HCT116 (cell line): Measurements from ENCODE around the gene GARIN1A. TPM values are rescaled to one million over a fixed set of nuclear protein-coding genes. Genes with fewer than 3 reads are reported as not detected.
"Not testable (repeated sequence)": the region's sequence is repeated elsewhere in the genome, so short reads cannot be mapped to it uniquely, and the experiment has no call there.

Source experiments
- ATAC-seq: fragments of 200-7000 bp; cut with Tn5 transposase; 2 replicates; pipeline ENCODE4 v1.9.1; 2020; ENCODE audit warnings: mild to moderate bottlenecking, moderate library complexity
- BruUV-seq: library from RNA; stranded (reverse); fragments of 400-500 nt; replicated peaks from 2 replicates; lab custom pipeline; 2021; lab: Mats Ljungman, UMichigan
- CTCF ChIA-PET: fragments of 300-600 bp; sonication (Branson Sonifier 250); formaldehyde crosslinking; loops from one replicate; lab custom pipeline; 2021; ENCODE audit warnings: antibody characterized with exemption; lab: Charles Lee
- POLR2A ChIA-PET: fragments of 300-600, 350-600 bp; sonication (Branson Sonifier 250); formaldehyde crosslinking; loops from one replicate; lab custom pipeline; 2021; ENCODE audit warnings: antibody characterized with exemption; lab: Charles Lee
- RAD21 ChIA-PET, 2 experiments: fragments of 300-600 bp; sonication (Branson Sonifier 250); formaldehyde crosslinking; loops; one replicate each; lab custom pipeline; 2023; ENCODE audit warnings: low total read pairs in 2 of 2; ENCODE audit not compliant: uncharacterized antibody in 2 of 2, unreplicated experiment in 2 of 2, low non-redundant PET in 1 of 2; lab: Charles Lee
- DNase-seq: peaks from one replicate; pipeline ENCODE4 v3.0.0-alpha.2; 2010; ENCODE audit warnings: low read depth, low spot score
- H2AFZ ChIP-seq: fragments of 200-600 bp; shearing (Covaris generic), sonication (generic); 2 replicates; pipeline ENCODE4 v1.6.1; 2017; ENCODE audit warnings: low read depth, mixed run types, mixed read lengths, antibody characterized with exemption, low read length; ENCODE audit not compliant: poor library complexity, severe bottlenecking
- H3K27ac ChIP-seq: 2 replicates; pipeline ENCODE4 v1.5.1; 2012; ENCODE audit warnings: low read depth, low read length
- H3K27me3 ChIP-seq: fragments of 200-600 bp; sonication (generic); 2 replicates; pipeline ENCODE4 v1.6.1; 2016; ENCODE audit warnings: mixed run types, low read length, mixed read lengths; ENCODE audit not compliant: insufficient read depth
- H3K36me3 ChIP-seq, 2 experiments: fragments of 200-500 bp in 1 of 2; fragments of 200-600 bp in 1 of 2; sonication (Bioruptor generic) in 1 of 2; sonication (generic) in 1 of 2; 2 replicates each; pipeline versions ENCODE4 v1.5.1 to v1.6.1; 2014 to 2016; ENCODE audit warnings: low read length in 2 of 2, inconsistent platforms in 1 of 2, mixed read lengths in 1 of 2, mixed run types in 1 of 2; ENCODE audit not compliant: insufficient read depth in 2 of 2, control insufficient read depth in 1 of 2
- H3K4me1 ChIP-seq, 2 experiments: fragments of 200-600 bp in 1 of 2; sonication (generic) in 1 of 2; 2 replicates each; pipeline versions ENCODE4 v1.5.1 to v1.6.1; 2012 to 2017; ENCODE audit warnings: low read length in 2 of 2, inconsistent platforms in 1 of 2, mild to moderate bottlenecking in 1 of 2, mixed read lengths in 1 of 2, mixed run types in 1 of 2, moderate library complexity in 1 of 2; ENCODE audit not compliant: insufficient read depth in 2 of 2, control insufficient read depth in 1 of 2
- H3K4me2 ChIP-seq: fragments of 200-600 bp; sonication (generic); 2 replicates; pipeline ENCODE4 v1.6.1; 2017; ENCODE audit warnings: mixed run types, low read length, mixed read lengths
- H3K4me3 ChIP-seq, 2 experiments: fragments of 200-600 bp in 1 of 2; sonication (generic) in 1 of 2; replicated peaks in 1 of 2; 2 replicates each; pipeline ENCODE4 v1.5.1; 2011 to 2016; ENCODE audit warnings: low read length in 2 of 2, control low read depth in 1 of 2, low read depth in 1 of 2, mild to moderate bottlenecking in 1 of 2, mixed read lengths in 1 of 2, mixed run types in 1 of 2
- H3K79me2 ChIP-seq: fragments of 200-600 bp; sonication (generic); 2 replicates; pipeline ENCODE4 v1.6.1; 2017; ENCODE audit warnings: mild to moderate bottlenecking, mixed run types, low read length, moderate library complexity, mixed read lengths; ENCODE audit not compliant: insufficient read depth
- H3K9ac ChIP-seq: fragments of 200-600 bp; sonication (generic); 2 replicates; pipeline ENCODE4 v1.6.1; 2016; ENCODE audit warnings: low read length, mixed read lengths
- H3K9me2 ChIP-seq: fragments of 200-600 bp; sonication (generic), shearing (Covaris generic); 2 replicates; pipeline ENCODE4 v1.6.1; 2017; ENCODE audit warnings: mixed run types, mild to moderate bottlenecking, moderate library complexity; ENCODE audit not compliant: insufficient read depth
- H3K9me3 ChIP-seq, 2 experiments: fragments of 200-500 bp in 1 of 2; fragments of 200-600 bp in 1 of 2; sonication (Bioruptor generic) in 1 of 2; sonication (generic) in 1 of 2; 2 replicates each; pipeline ENCODE4 v1.6.1; 2014 to 2017; ENCODE audit warnings: low read length in 2 of 2, mixed read lengths in 2 of 2, inconsistent platforms in 1 of 2, low read depth in 1 of 2, mild to moderate bottlenecking in 1 of 2, mixed run types in 1 of 2, moderate library complexity in 1 of 2; ENCODE audit not compliant: control insufficient read depth in 1 of 2, insufficient read depth in 1 of 2
- H4K20me1 ChIP-seq: fragments of 200-600 bp; sonication (generic), shearing (Covaris generic); 2 replicates; pipeline ENCODE4 v1.6.1; 2017; ENCODE audit warnings: mixed run types, mild to moderate bottlenecking, moderate library complexity; ENCODE audit not compliant: insufficient read depth
- intact Hi-C: fragments of 100-400 bp; cut with micrococcal nuclease; formaldehyde crosslinking; loops from 2 replicates; pipeline ENCODE4 v1.10.0; 2022
- total RNA-seq: library from RNA; stranded (reverse); gene quantifications from one replicate; pipeline ENCODE4 v1.2.1, GENCODE V29; 2021; ENCODE audit not compliant: unreplicated experiment
- TF ChIP-seq, protein P1 (sequence below): IDR thresholded peaks from 2 replicates; pipeline ENCODE4 v1.6.1; 2012; ENCODE audit warnings: low read depth

The GARIN1A gene
- total RNA-seq, 1 experiment from 2014 or later, result 0.49 TPM

- H3K27ac ChIP-seq, H3K4me3 ChIP-seq, H3K79me2 ChIP-seq, H3K4me2 ChIP-seq, POLR2A ChIA-PET, H3K9ac ChIP-seq, H3K9me3 ChIP-seq, H3K9me2 ChIP-seq, intact Hi-C loops, ATAC-seq, BruUV-seq, H3K36me3 ChIP-seq, DNase-seq, RAD21 ChIA-PET, CTCF ChIA-PET, H3K27me3 ChIP-seq, H4K20me1 ChIP-seq, H3K4me1 ChIP-seq, H2AFZ ChIP-seq: not testable (repeated sequence)
- TF ChIP-seq, protein P1, sequence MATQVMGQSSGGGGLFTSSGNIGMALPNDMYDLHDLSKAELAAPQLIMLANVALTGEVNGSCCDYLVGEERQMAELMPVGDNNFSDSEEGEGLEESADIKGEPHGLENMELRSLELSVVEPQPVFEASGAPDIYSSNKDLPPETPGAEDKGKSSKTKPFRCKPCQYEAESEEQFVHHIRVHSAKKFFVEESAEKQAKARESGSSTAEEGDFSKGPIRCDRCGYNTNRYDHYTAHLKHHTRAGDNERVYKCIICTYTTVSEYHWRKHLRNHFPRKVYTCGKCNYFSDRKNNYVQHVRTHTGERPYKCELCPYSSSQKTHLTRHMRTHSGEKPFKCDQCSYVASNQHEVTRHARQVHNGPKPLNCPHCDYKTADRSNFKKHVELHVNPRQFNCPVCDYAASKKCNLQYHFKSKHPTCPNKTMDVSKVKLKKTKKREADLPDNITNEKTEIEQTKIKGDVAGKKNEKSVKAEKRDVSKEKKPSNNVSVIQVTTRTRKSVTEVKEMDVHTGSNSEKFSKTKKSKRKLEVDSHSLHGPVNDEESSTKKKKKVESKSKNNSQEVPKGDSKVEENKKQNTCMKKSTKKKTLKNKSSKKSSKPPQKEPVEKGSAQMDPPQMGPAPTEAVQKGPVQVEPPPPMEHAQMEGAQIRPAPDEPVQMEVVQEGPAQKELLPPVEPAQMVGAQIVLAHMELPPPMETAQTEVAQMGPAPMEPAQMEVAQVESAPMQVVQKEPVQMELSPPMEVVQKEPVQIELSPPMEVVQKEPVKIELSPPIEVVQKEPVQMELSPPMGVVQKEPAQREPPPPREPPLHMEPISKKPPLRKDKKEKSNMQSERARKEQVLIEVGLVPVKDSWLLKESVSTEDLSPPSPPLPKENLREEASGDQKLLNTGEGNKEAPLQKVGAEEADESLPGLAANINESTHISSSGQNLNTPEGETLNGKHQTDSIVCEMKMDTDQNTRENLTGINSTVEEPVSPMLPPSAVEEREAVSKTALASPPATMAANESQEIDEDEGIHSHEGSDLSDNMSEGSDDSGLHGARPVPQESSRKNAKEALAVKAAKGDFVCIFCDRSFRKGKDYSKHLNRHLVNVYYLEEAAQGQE, result peak; percentile 29
These were observed 38.2 kb upstream of the GARIN1A start for GRCh38 chr7:128633915-128634314.

DNA sequence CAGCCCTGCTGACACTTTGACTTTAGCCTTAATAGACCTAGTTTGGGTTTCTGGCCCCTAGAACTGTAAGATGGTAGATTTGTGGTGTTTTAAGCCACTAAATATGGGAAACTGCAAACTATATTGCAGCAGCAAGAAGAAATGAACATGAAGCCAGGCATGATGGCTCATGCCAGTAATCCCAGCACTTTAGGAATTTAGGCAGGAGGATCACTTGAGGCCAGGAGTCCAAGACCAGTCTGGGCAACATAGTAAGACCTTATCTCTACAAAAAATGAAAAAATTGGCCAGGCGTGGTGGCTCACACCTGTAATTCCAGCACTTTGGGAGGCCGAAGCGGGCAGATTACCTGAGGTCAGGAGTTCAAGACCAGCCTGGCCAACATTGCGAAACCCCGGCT, 26.9 kb upstream of the GARIN1A start:
- H3K79me2 ChIP-seq, CTCF ChIA-PET, H3K27ac ChIP-seq, intact Hi-C loops, H3K9me2 ChIP-seq, H3K9me3 ChIP-seq, BruUV-seq, H3K9ac ChIP-seq, DNase-seq, RAD21 ChIA-PET, H3K4me1 ChIP-seq, H3K4me2 ChIP-seq, H3K36me3 ChIP-seq, H3K27me3 ChIP-seq, ATAC-seq, POLR2A ChIA-PET, H2AFZ ChIP-seq, H3K4me3 ChIP-seq, H4K20me1 ChIP-seq: not testable (repeated sequence)
